Measurements from ENCODE around the gene STAM. TPM values are rescaled to one million over a fixed set of nuclear protein-coding genes. Genes with fewer than 3 reads are reported as not detected.
"Not testable (repeated sequence)": the region's sequence is repeated elsewhere in the genome, so short reads cannot be mapped to it uniquely, and the experiment has no call there.

STAM gene
- total RNA-seq, 2 donors from 2014 or later, result 16.5 to 16.8 TPM

DNA sequence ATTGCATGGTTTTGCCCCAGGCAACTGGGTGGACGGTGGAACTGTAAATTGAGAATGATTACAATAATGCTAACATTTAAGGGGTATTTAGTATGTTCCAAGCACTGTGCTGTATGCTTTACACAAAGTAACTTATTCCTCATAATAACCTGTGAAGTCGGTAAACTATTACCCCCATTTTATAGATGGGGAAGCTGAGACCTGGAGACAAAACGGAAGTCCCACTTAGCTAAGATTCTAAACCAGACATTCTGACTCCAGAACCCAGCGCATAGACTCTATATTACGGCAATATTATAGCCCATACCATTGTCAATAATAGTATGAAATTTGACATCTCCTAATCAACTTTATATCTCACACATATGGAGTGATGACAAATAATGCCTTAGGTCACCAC, 68.1 kb downstream of the STAM start:
- no peaks in the 10 kb centered on the region for H3K9me3 ChIP-seq

GRCh38 chr10:17712717-17713471, 68.9 kb downstream of the STAM start:
- Histone ChIP-seq H3K27ac (no peak overlapping the region), H3K9ac (ENCODE audit: low read depth in 2 of 2, low read length in 2 of 2) (no peak overlapping the region), H3K4me3 (no peak overlapping the region), H3K9me3 (no peaks in the 10 kb centered on the region), H3K36me3 (peaks cover 10% of the 10 kb centered on the region), H3K4me1 (no peaks in the 10 kb centered on the region), H3K27me3 (no peaks in the 10 kb centered on the region)
- intact Hi-C loops (cut with DNase I), result no loop called here
- no peak for TF ChIP-seq CTCF (IDR thresholded peaks at IDR 0.05)
- DNase-seq, result no peak

More for the DNA sequence above, 68.1 kb downstream of the STAM start:
- peaks cover 10% of the 10 kb centered on the region for H3K36me3 ChIP-seq
- no peak overlapping the region for H3K27ac ChIP-seq
- H3K4me3 ChIP-seq, result no peak overlapping the region
- H3K9ac ChIP-seq (ENCODE audit: low read depth in 2 of 2, low read length in 2 of 2), result no peak overlapping the region
- no peak for DNase-seq
- no peaks in the 10 kb centered on the region for H3K4me1 ChIP-seq
- intact Hi-C loops (cut with DNase I), result no loop called here
- no peaks in the 10 kb centered on the region for H3K27me3 ChIP-seq
- TF ChIP-seq CTCF (IDR thresholded peaks at IDR 0.05), result no peak

DNA sequence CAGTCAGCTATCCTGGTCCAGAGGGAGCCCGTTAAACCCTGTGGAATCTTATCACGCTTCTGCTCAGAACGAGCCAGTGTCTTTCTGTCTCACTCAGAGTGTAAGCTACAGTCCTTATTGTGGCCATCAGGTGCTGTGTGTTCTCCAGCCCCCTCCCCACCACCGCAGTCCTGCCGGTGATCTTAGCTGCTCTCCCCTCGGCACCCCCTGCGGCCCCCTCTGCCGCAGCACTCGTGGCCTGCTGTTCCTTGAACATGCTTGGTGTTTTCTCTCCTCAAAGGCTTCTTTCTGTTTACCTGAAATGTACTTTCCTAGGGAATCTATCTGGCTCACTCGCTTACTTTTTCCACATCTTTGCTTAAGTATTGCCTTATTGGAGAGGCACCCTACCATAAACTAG, 69.8 kb downstream of the STAM start:
- no peak for DNase-seq
- no peaks in the 10 kb centered on the region for H3K9me3 ChIP-seq

DNA sequence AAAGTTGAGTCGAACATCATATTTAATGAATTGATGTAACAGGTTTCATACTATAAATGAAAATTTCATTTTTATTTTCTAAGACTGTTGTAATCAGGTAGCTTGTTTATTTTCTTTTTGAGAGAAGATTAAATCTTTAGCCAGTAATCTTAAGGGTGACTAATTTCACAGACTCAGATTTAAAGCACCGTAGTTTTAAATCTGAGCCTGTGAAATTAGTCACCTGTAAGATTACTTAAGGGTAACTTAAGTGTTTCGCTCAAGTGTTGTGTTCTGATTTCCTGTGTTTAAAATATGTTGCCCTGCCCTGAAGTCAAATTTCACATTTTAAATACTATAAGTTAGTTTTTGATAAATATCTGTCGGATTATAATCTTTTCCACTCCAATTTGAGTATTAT, 72.2 kb downstream of the STAM start:
- no peaks in the 10 kb centered on the region for H3K4me1 ChIP-seq
- no peak overlapping the region for H3K27ac ChIP-seq
- H3K9ac ChIP-seq (ENCODE audit: low read depth in 2 of 2, low read length in 2 of 2), result no peak overlapping the region
- H3K9me3 ChIP-seq, result no peaks in the 10 kb centered on the region
- no peak for DNase-seq
- intact Hi-C loops (cut with DNase I), result no loop called here
- no peak for TF ChIP-seq CTCF (IDR thresholded peaks at IDR 0.05)
- no peaks in the 10 kb centered on the region for H3K27me3 ChIP-seq
- no peak overlapping the region for H3K4me3 ChIP-seq
- peaks cover 10% of the 10 kb centered on the region for H3K36me3 ChIP-seq

More for the DNA sequence above, 69.8 kb downstream of the STAM start:
- no peak for TF ChIP-seq CTCF (IDR thresholded peaks at IDR 0.05)
- no peak overlapping the region for H3K9ac ChIP-seq (ENCODE audit: low read depth in 2 of 2, low read length in 2 of 2)
- no peak overlapping the region for H3K4me3 ChIP-seq
- H3K4me1 ChIP-seq, result no peaks in the 10 kb centered on the region
- intact Hi-C loops (cut with DNase I), result no loop called here
- peaks cover 10% of the 10 kb centered on the region for H3K36me3 ChIP-seq
- H3K27ac ChIP-seq, result no peak overlapping the region
- H3K27me3 ChIP-seq, result no peaks in the 10 kb centered on the region

DNA sequence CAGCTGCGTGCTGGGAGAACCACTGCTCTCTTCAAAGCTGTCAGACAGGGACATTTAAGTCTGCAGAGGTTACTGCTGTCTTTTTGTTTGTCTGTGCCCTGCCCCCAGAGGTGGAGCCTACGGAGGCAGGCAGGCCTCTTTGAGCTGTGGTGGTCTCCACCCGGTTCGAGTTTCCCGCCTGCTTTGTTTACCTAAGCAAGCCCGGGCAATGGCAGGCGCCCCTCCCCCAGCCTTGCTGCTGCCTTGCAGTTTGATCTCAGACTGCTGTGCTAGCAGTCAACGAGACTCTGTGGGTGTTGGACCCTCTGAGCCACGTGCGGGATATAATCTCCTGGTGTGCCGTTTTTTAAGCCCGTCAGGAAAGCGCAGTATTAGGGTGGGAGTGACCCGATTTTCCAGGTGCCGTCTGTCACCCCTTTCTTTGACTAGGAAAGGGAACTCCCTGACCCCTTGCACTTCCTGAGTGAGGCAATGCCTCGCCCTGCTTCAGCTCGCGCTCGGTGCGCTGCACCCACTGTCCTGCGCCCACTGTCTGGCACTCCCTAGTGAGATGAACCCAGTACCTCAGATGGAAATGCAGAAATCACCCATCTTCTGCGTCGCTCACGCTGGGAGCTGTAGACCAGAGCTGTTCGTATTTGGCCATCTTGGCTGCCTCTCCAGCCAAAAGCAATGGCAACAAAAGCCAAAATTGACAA, 78.5 kb downstream of the STAM start:
- H3K4me3 ChIP-seq; H3K4me1 ChIP-seq; H3K9me3 ChIP-seq; H3K27me3 ChIP-seq; H3K27ac ChIP-seq; H3K36me3 ChIP-seq; DNase-seq; H3K9ac ChIP-seq (ENCODE audit: low read depth in 2 of 2, low read length in 2 of 2); intact Hi-C loops (cut with DNase I): not testable (repeated sequence)

- H3K27ac ChIP-seq, result no peak overlapping the region
- no peak overlapping the region for H3K4me3 ChIP-seq
- H3K27me3 ChIP-seq, result no peaks in the 10 kb centered on the region
- H3K9ac ChIP-seq (ENCODE audit: low read depth in 2 of 2, low read length in 2 of 2), result no peak overlapping the region
- no peak for DNase-seq
- H3K4me1 ChIP-seq, result no peaks in the 10 kb centered on the region
- intact Hi-C loops (cut with DNase I), result no loop called here
- H3K9me3 ChIP-seq, result no peaks in the 10 kb centered on the region
- no peaks in the 10 kb centered on the region for H3K36me3 ChIP-seq
- no peak for TF ChIP-seq CTCF (IDR thresholded peaks at IDR 0.05)
Measured at GRCh38 chr10:17725703-17726102, 81.8 kb downstream of the STAM start.
